K562 (cell line): ENCODE results near the gene HDLBP. TPM values are rescaled to one million over a fixed set of nuclear protein-coding genes. Genes with fewer than 3 reads are reported as not detected.
A peak's percentile ranks its signal among the peaks of the same experiment; 100 is the strongest.

Experiments used
- CBX8 ChIP-seq: fragments of 200-600 bp; sonication (generic); IDR thresholded peaks from 2 replicates; pipeline ENCODE4 v1.6.1; 2012; ENCODE audit warnings: borderline replicate concordance, mixed run types, low read depth, mild to moderate bottlenecking, moderate library complexity, mixed read lengths, low read length, control low read depth, inconsistent platforms; ENCODE audit not compliant: poor library complexity, severe bottlenecking; ENCODE audit errors: extremely low read depth
- CREM ChIP-seq: IDR thresholded peaks from 2 replicates; pipeline ENCODE4 v1.6.1; 2014; ENCODE audit warnings: antibody characterized with exemption, low read depth
- CTBP1 ChIP-seq: fragments of 450-650 bp; IDR thresholded peaks from 2 replicates; pipeline ENCODE4 v1.6.1; 2016; ENCODE audit warnings: borderline replicate concordance
- FOXK2 ChIP-seq, 2 experiments: fragments of 450-650 bp; IDR thresholded peaks in 1 of 2; conservative IDR thresholded peaks in 1 of 2; 2 replicates each; pipeline ENCODE4 v1.6.1; 2016; ENCODE audit warnings: low read depth in 2 of 2, mild to moderate bottlenecking in 1 of 2
- HDAC6 ChIP-seq: IDR thresholded peaks from 2 replicates; pipeline ENCODE4 v1.6.1; 2012; ENCODE audit warnings: low read depth, mild to moderate bottlenecking, control low read depth, inconsistent platforms, low read length, moderate library complexity
- HDAC8 ChIP-seq: fragments of 450-650 bp; IDR thresholded peaks from 2 replicates; pipeline ENCODE4 v1.6.1; 2016; ENCODE audit warnings: mild to moderate bottlenecking, missing genetic modification characterization, moderate library complexity, missing compliant biosample characterization
- HMBOX1 ChIP-seq: sonication (generic); IDR thresholded peaks from 2 replicates; pipeline ENCODE4 v1.6.1; 2016
- SMARCA4 ChIP-seq: fragments of 450-650 bp; IDR thresholded peaks from 2 replicates; pipeline ENCODE4 v1.6.1; 2016
- SNIP1 ChIP-seq: fragments of 450-650 bp; IDR thresholded peaks from 2 replicates; pipeline ENCODE4 v1.7.1; 2017; ENCODE audit warnings: low read depth, mild to moderate bottlenecking
- USF1 ChIP-seq: sonication (generic); formaldehyde crosslinking; IDR thresholded peaks from 2 replicates; pipeline ENCODE4 v1.9.0; 2022; ENCODE audit warnings: mild to moderate bottlenecking, missing genetic modification reagents
- ZNF274 ChIP-seq: IDR thresholded peaks from 2 replicates; pipeline ENCODE4 v1.6.1; 2011; ENCODE audit warnings: low read depth, mild to moderate bottlenecking, low read length, moderate library complexity, borderline replicate concordance
- ZNF280B ChIP-seq: fragments of 250-450 bp; sonication (Bioruptor Pico); IDR thresholded peaks from 2 replicates; pipeline ENCODE4 v1.5.1; 2021; ENCODE audit warnings: mild to moderate bottlenecking
- ZNF639 ChIP-seq, 2 experiments: fragments of 200-800 bp in 1 of 2; sonication (Bioruptor generic) in 1 of 2; sonication (generic) in 1 of 2; formaldehyde crosslinking in 1 of 2; IDR thresholded peaks in 1 of 2; conservative IDR thresholded peaks in 1 of 2; 2 replicates each; pipeline versions ENCODE4 v1.5.0 to v1.6.1; 2016 to 2020; ENCODE audit warnings: missing compliant biosample characterization in 1 of 2, missing genetic modification characterization in 1 of 2, missing genetic modification reagents in 1 of 2
- ZNF699 ChIP-seq: fragments of 250-450 bp; sonication (Bioruptor Pico); IDR thresholded peaks from 2 replicates; pipeline ENCODE4 v1.8.0; 2021; ENCODE audit warnings: mild to moderate bottlenecking, moderate library complexity; ENCODE audit not compliant: insufficient replicate concordance
- ZNF785 ChIP-seq: fragments of 250-450 bp; sonication (Bioruptor Pico); IDR thresholded peaks from 2 replicates; pipeline ENCODE4 v1.4.0; 2020; ENCODE audit warnings: mild to moderate bottlenecking
- polyA plus RNA-seq, 8 experiments: library from polyadenylated mRNA; depleted of rRNA in 4 of 8; stranded (reverse) in 5 of 8; unstranded in 3 of 8; fragments of >200 nt; fragmentation: Nextera tagmentation in 2 of 8; fragmentation: Illumina TruSeq in 1 of 8; extraction: Ambion mirVana in 2 of 8; extraction: Trizol in 1 of 8; gene quantifications; 2 replicates each; pipeline versions ENCODE4 v1.2.1 to v1.2.3, GENCODE V29; 2011 to 2014; ENCODE audit warnings: inconsistent platforms in 1 of 8, missing spikeins in 1 of 8
- total RNA-seq, 7 experiments: library from RNA; depleted of rRNA in 6 of 7; stranded (reverse); fragments of >200 nt in 6 of 7; fragmentation: Illumina TruSeq in 2 of 7; extraction: Trizol in 2 of 7; gene quantifications; 2 replicates each; pipeline versions ENCODE4 v1.2.1 to v1.2.3, GENCODE V29; 2011 to 2021; ENCODE audit warnings: low replicate concordance in 1 of 7
- TF ChIP-seq, protein P1 (sequence below), 2 experiments: IDR thresholded peaks; 2 replicates each; pipeline ENCODE4 v1.6.1; 2012; ENCODE audit warnings: improper control_type of control experiment in 2 of 2, low read depth in 2 of 2, low read length in 2 of 2, borderline replicate concordance in 1 of 2
- TF ChIP-seq, protein P2 (sequence below): sonication (generic); formaldehyde crosslinking; IDR thresholded peaks from 2 replicates; pipeline ENCODE4 v1.8.1; 2023; ENCODE audit warnings: mild to moderate bottlenecking, missing genetic modification reagents

The HDLBP gene
- total and polyA plus RNA-seq, 9 of the 15 experiments (the other 6 are each of a cell fraction or from before 2014, with no cell fraction given) = 24.4 to 378 (median 146) TPM

- no peak for TF ChIP-seq ZNF280B
- no peak for TF ChIP-seq HDAC6
- TF ChIP-seq HDAC8 (tag) = no peak
- no peak for TF ChIP-seq SMARCA4
- 0 out of 4 replicates have a peak, but pooled peaks of 1 of the 2 experiments have one; percentile 65 for TF ChIP-seq ZNF639 (CRISPR knock-in tag; conservative IDR thresholded peaks at IDR 0.05 in 1 of 2, IDR thresholded peaks at IDR 0.05 in 1 of 2)
- TF ChIP-seq ZNF274 = no peak
- no peak for TF ChIP-seq ZNF699 (CRISPR knock-in tag)
- no peak for TF ChIP-seq CBX8
- peak; percentile 24; the same call in 1 of the 2 replicates for TF ChIP-seq CREM
- TF ChIP-seq ZNF785 (CRISPR knock-in tag) = no peak
- TF ChIP-seq USF1 (CRISPR knock-in tag) = peak; percentile 71
- TF ChIP-seq CTBP1 = peak; percentile 84
- TF ChIP-seq, protein P1, sequence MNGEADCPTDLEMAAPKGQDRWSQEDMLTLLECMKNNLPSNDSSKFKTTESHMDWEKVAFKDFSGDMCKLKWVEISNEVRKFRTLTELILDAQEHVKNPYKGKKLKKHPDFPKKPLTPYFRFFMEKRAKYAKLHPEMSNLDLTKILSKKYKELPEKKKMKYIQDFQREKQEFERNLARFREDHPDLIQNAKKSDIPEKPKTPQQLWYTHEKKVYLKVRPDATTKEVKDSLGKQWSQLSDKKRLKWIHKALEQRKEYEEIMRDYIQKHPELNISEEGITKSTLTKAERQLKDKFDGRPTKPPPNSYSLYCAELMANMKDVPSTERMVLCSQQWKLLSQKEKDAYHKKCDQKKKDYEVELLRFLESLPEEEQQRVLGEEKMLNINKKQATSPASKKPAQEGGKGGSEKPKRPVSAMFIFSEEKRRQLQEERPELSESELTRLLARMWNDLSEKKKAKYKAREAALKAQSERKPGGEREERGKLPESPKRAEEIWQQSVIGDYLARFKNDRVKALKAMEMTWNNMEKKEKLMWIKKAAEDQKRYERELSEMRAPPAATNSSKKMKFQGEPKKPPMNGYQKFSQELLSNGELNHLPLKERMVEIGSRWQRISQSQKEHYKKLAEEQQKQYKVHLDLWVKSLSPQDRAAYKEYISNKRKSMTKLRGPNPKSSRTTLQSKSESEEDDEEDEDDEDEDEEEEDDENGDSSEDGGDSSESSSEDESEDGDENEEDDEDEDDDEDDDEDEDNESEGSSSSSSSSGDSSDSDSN (IDR thresholded peaks at IDR 0.05; ENCODE audit: borderline replicate concordance in 1 of 2, low read depth in 2 of 2, low read length in 2 of 2) = peak; percentile 82 to 83; a peak in 2 of 4 replicates
- TF ChIP-seq SNIP1 = no peak
- TF ChIP-seq, protein P2, sequence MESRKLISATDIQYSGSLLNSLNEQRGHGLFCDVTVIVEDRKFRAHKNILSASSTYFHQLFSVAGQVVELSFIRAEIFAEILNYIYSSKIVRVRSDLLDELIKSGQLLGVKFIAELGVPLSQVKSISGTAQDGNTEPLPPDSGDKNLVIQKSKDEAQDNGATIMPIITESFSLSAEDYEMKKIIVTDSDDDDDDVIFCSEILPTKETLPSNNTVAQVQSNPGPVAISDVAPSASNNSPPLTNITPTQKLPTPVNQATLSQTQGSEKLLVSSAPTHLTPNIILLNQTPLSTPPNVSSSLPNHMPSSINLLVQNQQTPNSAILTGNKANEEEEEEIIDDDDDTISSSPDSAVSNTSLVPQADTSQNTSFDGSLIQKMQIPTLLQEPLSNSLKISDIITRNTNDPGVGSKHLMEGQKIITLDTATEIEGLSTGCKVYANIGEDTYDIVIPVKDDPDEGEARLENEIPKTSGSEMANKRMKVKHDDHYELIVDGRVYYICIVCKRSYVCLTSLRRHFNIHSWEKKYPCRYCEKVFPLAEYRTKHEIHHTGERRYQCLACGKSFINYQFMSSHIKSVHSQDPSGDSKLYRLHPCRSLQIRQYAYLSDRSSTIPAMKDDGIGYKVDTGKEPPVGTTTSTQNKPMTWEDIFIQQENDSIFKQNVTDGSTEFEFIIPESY = no peak
- TF ChIP-seq FOXK2 (conservative IDR thresholded peaks at IDR 0.05 in 1 of 2, IDR thresholded peaks at IDR 0.05 in 1 of 2; ENCODE audit: low read depth in 2 of 2) = no peak
- no peak for TF ChIP-seq HMBOX1
Observed at GRCh38 chr2:241217320-241218031, 98.0 kb downstream of the HDLBP start (continued).
